ENCODE data around the gene A1BG. TPM values are rescaled to one million over a fixed set of nuclear protein-coding genes. Genes with fewer than 3 reads are reported as not detected.
A peak's percentile ranks its signal among the peaks of the same experiment; 100 is the strongest.

Gene A1BG
- total and polyA plus RNA-seq, 2 of the 8 experiments (the other 6 are each of a cell fraction or from before 2014, with no cell fraction given): 20.8 to 69.6 TPM

- Histone ChIP-seq H2BK120ac (replicated peaks; ENCODE audit: low read depth, low read length) (no peak overlapping the region), H3K23ac (ENCODE audit: insufficient read length) (no peak overlapping the region), H2BK15ac (ENCODE audit: low read length) (no peak overlapping the region), H3K4me1 (replicated peaks in 1 of 4; ENCODE audit: control insufficient read depth in 3 of 4, insufficient read depth in 4 of 4, low read length in 3 of 4) (no peaks in the 10 kb centered on the region), H3K36me3 (ENCODE audit: control insufficient read depth in 2 of 4, insufficient read depth in 4 of 4, low read length in 3 of 4) (peaks cover 0 to 9% (median 6%) of the 10 kb centered on the region in 4 experiments; a peak in 3 of 8 replicates), H2AFZ (ENCODE audit: low read length) (no peak overlapping the region), H3K56ac (replicated peaks; ENCODE audit: insufficient read length, low read depth, low read length) (no peak overlapping the region), H3K4me3 (ENCODE audit: extremely low read depth in 1 of 4, insufficient read depth in 2 of 4, low read depth in 3 of 4, low read length in 4 of 4) (no peak overlapping the region), H3K27ac (ENCODE audit: low read depth, low read length) (no peak overlapping the region), H3K23me2 (ENCODE audit: low read depth, low read length) (no peaks in the 10 kb centered on the region), H3K14ac (ENCODE audit: insufficient read length) (no peak overlapping the region), H3K4ac (replicated peaks; ENCODE audit: insufficient read length, low read depth, low read length) (no peak overlapping the region), H3K18ac (ENCODE audit: extremely low read depth, low read length) (no peak overlapping the region), H3K79me1 (ENCODE audit: low read depth, low read length) (peaks cover 3% of the 10 kb centered on the region), H2BK12ac (ENCODE audit: low read depth, low read length) (no peak overlapping the region), H3K9ac (replicated peaks in 1 of 4; ENCODE audit: extremely low read depth in 1 of 4, low read depth in 3 of 4, low read length in 3 of 4) (no peak overlapping the region; a peak in 1 of 7 replicates), H4K8ac (ENCODE audit: extremely low read depth, insufficient read depth, low read length) (no peak overlapping the region), H2BK5ac (ENCODE audit: low read depth, low read length) (peak overlapping the region; percentile 13), H2BK20ac (ENCODE audit: low read length) (no peak overlapping the region), H4K5ac (ENCODE audit: insufficient read length, low read depth, low read length) (no peak overlapping the region), H4K91ac (replicated peaks; ENCODE audit: insufficient read length, low read length) (no peak overlapping the region), H3K9me3 (ENCODE audit: insufficient read depth in 2 of 2, low read depth in 1 of 2, low read length in 1 of 2) (no peaks in the 10 kb centered on the region), H3K79me2 (ENCODE audit: control insufficient read depth in 1 of 2, insufficient read depth in 2 of 2, low read length in 2 of 2) (no peaks in the 10 kb centered on the region), H4K20me1 (replicated peaks in 1 of 2; ENCODE audit: control insufficient read depth in 1 of 2, insufficient read depth in 2 of 2, low read length in 2 of 2) (peaks cover 6 to 19% of the 10 kb centered on the region in 2 experiments), H3K4me2 (ENCODE audit: insufficient read depth in 1 of 2, low read depth in 2 of 2, low read length in 2 of 2) (no peak overlapping the region), H3K27me3 (replicated peaks in 1 of 4; ENCODE audit: control insufficient read depth in 3 of 4, extremely low read depth in 1 of 4, insufficient read depth in 3 of 4, low read length in 3 of 4) (no peaks in the 10 kb centered on the region; a peak in 1 of 7 replicates), H2AK5ac (ENCODE audit: low read depth, low read length) (no peak overlapping the region)
- CTCF ChIA-PET (ENCODE audit: partially characterized antibody): interaction anchor here (0.5 to 3.0 kb wide), 7 partner anchors 10 to 138 kb away, joined by 3 to 13 read pairs (median 3); no protein-coding TSS in a partner anchor
- TF ChIP-seq KDM5A (IDR thresholded peaks at IDR 0.05; ENCODE audit: low read length): no peak
- TF ChIP-seq TCF12 (IDR thresholded peaks at IDR 0.05; ENCODE audit: low read depth, low read length): no peak
- TF ChIP-seq MAFK (IDR thresholded peaks at IDR 0.05; ENCODE audit: low read depth, low read length): no peak
- no peak for TF ChIP-seq KDM1A (IDR thresholded peaks at IDR 0.05; ENCODE audit: borderline replicate concordance, low read length)
- no peak for TF ChIP-seq ASH2L (IDR thresholded peaks at IDR 0.05; ENCODE audit: low read length)
- no peak for TF ChIP-seq SP4 (IDR thresholded peaks at IDR 0.05; ENCODE audit: low read length)
- TF ChIP-seq USF2 (IDR thresholded peaks at IDR 0.05; ENCODE audit: low read length): no peak
- no peak for TF ChIP-seq TEAD4 (IDR thresholded peaks at IDR 0.05; ENCODE audit: low read depth, low read length)
- TF ChIP-seq JUN (IDR thresholded peaks at IDR 0.05; ENCODE audit: low read depth, low read length): no peak
- no peak for TF ChIP-seq ATF3 (IDR thresholded peaks at IDR 0.05; ENCODE audit: insufficient read depth, low read depth, low read length)
- DNase-seq (ENCODE audit: low read depth in 1 of 2, low spot score in 2 of 2) (no peak), FAIRE-seq (no peak)
- POLR2A ChIA-PET (ENCODE audit: partially characterized antibody): interaction anchor here (1.0 to 3.6 kb wide), 8 partner anchors 7 to 194 kb away, joined by 3 to 25 read pairs (median 5); partner anchors contain the start of genes ERVK3-1, ZNF544, ZNF8 and ZSCAN22
- WGBS, 2 experiments (ENCODE audit: extremely low coverage in 1 of 2, insufficient coverage in 1 of 2, insufficient read length in 1 of 2, insufficient replicate concordance in 2 of 2, low coverage in 1 of 2, low lambda C conversion rate in 2 of 2, missing lambda C conversion rate in 1 of 2): 90% methylated on average over 10 of the region's 10 CpGs; no CpG with 5 or more reads in 1 of the 2 experiments
Measured at GRCh38 chr19:58319241-58319640, 34.1 kb downstream of the A1BG start.
